ENCODE results near the gene CATSPERZ. TPM values are rescaled to one million over a fixed set of nuclear protein-coding genes. Genes with fewer than 3 reads are reported as not detected.
A peak's percentile ranks its signal among the peaks of the same experiment; 100 is the strongest.

The CATSPERZ gene
- total and polyA plus RNA-seq, 9 of the 15 experiments (the other 6 are each of a cell fraction or from before 2014, with no cell fraction given): 0.86 to 8.5 (median 3.5) TPM

DNA sequence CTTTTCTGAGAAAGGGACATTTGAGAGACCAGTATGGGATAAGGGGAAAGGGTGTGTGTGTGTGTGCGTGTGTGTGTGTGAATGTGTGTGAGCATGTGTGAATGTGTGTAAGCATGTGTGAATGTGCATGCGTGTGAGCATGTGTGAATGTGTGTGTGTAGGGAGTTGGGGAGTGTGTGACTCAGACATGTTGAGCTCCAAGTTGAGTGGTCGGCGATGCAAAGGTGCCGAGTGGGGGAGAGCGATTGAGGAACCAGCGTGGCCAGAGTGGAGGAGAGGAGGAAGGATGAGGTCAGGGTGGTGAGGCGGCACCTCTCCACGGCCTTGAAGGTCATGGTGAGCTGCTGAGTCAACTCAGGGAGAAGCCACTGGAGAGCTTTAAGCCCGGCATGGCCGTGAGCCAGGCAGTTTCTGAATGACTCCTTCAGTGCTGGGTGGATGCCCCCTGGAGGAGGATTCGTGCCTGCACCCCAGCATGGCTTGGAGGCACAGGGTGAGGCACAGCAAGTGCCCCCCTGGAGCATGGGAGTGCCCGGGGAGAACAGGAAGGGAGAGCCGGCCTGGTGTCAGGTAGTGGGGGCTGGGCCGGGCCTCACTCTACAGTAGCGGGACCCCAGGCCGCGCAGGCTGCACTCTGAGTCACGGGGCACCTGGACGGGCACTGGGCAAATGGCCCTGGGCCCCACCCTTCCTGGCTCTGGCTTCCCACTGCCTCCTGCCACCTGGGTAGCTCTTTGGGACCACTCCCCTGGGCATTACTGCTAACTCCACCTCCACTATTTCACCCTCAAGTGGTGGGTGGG, 31.6 kb downstream of the CATSPERZ start (continued):
- TF ChIP-seq, protein P1, sequence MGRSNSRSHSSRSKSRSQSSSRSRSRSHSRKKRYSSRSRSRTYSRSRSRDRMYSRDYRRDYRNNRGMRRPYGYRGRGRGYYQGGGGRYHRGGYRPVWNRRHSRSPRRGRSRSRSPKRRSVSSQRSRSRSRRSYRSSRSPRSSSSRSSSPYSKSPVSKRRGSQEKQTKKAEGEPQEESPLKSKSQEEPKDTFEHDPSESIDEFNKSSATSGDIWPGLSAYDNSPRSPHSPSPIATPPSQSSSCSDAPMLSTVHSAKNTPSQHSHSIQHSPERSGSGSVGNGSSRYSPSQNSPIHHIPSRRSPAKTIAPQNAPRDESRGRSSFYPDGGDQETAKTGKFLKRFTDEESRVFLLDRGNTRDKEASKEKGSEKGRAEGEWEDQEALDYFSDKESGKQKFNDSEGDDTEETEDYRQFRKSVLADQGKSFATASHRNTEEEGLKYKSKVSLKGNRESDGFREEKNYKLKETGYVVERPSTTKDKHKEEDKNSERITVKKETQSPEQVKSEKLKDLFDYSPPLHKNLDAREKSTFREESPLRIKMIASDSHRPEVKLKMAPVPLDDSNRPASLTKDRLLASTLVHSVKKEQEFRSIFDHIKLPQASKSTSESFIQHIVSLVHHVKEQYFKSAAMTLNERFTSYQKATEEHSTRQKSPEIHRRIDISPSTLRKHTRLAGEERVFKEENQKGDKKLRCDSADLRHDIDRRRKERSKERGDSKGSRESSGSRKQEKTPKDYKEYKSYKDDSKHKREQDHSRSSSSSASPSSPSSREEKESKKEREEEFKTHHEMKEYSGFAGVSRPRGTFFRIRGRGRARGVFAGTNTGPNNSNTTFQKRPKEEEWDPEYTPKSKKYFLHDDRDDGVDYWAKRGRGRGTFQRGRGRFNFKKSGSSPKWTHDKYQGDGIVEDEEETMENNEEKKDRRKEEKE (IDR thresholded peaks at IDR 0.05; ENCODE audit: borderline replicate concordance in 1 of 2, control insufficient read depth in 1 of 2, low read depth in 2 of 2, low read length in 1 of 2): no peak
- TF ChIP-seq GTF2A2 (tag; IDR thresholded peaks at IDR 0.05) (no peak), SIN3B (IDR thresholded peaks at IDR 0.05; ENCODE audit: low read depth) (no peak; the same call in 1 of the 2 replicates), ELF1 (tag; IDR thresholded peaks at IDR 0.05) (no peak), FOXK1 (CRISPR knock-in tag; IDR thresholded peaks at IDR 0.05; ENCODE audit: borderline replicate concordance) (no peak), SNRNP70 (optimal IDR thresholded peaks at IDR 0.05; ENCODE audit: low read depth, low read length) (no peak), SMC3 (conservative IDR thresholded peaks at IDR 0.05; ENCODE audit: insufficient read depth, low read depth, low read length) (0 out of 2 replicates have a peak, but pooled peaks have one; percentile 37), STAT5B (CRISPR knock-in tag; IDR thresholded peaks at IDR 0.05) (no peak), ZNF23 (CRISPR knock-in tag; IDR thresholded peaks at IDR 0.05) (no peak), RHOXF2B (CRISPR knock-in tag; conservative IDR thresholded peaks at IDR 0.05) (no peak), EZH2 (IDR thresholded peaks at IDR 0.05; ENCODE audit: borderline replicate concordance, low read depth, low read length) (no peak), LCOR (CRISPR knock-in tag; IDR thresholded peaks at IDR 0.05) (no peak), POLR2AphosphoS2 (IDR thresholded peaks at IDR 0.05; ENCODE audit: low read length) (no peak), CBFB (CRISPR knock-in tag; IDR thresholded peaks at IDR 0.05) (no peak), PPARD (CRISPR knock-in tag; IDR thresholded peaks at IDR 0.05) (no peak), ZNF785 (CRISPR knock-in tag; IDR thresholded peaks at IDR 0.05) (no peak), STAT5A (IDR thresholded peaks at IDR 0.05; ENCODE audit: borderline replicate concordance, low read length) (no peak)
- TF ChIP-seq, protein P2, sequence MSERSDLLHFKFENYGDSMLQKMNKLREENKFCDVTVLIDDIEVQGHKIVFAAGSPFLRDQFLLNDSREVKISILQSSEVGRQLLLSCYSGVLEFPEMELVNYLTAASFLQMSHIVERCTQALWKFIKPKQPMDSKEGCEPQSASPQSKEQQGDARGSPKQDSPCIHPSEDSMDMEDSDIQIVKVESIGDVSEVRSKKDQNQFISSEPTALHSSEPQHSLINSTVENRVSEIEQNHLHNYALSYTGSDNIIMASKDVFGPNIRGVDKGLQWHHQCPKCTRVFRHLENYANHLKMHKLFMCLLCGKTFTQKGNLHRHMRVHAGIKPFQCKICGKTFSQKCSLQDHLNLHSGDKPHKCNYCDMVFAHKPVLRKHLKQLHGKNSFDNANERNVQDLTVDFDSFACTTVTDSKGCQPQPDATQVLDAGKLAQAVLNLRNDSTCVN (CRISPR knock-in tag; IDR thresholded peaks at IDR 0.05): peak; percentile 95
- TF ChIP-seq, protein P3, sequence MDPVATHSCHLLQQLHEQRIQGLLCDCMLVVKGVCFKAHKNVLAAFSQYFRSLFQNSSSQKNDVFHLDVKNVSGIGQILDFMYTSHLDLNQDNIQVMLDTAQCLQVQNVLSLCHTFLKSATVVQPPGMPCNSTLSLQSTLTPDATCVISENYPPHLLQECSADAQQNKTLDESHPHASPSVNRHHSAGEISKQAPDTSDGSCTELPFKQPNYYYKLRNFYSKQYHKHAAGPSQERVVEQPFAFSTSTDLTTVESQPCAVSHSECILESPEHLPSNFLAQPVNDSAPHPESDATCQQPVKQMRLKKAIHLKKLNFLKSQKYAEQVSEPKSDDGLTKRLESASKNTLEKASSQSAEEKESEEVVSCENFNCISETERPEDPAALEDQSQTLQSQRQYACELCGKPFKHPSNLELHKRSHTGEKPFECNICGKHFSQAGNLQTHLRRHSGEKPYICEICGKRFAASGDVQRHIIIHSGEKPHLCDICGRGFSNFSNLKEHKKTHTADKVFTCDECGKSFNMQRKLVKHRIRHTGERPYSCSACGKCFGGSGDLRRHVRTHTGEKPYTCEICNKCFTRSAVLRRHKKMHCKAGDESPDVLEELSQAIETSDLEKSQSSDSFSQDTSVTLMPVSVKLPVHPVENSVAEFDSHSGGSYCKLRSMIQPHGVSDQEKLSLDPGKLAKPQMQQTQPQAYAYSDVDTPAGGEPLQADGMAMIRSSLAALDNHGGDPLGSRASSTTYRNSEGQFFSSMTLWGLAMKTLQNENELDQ (CRISPR knock-in tag; IDR thresholded peaks at IDR 0.05; ENCODE audit: borderline replicate concordance): no peak
- TF ChIP-seq, protein P4, sequence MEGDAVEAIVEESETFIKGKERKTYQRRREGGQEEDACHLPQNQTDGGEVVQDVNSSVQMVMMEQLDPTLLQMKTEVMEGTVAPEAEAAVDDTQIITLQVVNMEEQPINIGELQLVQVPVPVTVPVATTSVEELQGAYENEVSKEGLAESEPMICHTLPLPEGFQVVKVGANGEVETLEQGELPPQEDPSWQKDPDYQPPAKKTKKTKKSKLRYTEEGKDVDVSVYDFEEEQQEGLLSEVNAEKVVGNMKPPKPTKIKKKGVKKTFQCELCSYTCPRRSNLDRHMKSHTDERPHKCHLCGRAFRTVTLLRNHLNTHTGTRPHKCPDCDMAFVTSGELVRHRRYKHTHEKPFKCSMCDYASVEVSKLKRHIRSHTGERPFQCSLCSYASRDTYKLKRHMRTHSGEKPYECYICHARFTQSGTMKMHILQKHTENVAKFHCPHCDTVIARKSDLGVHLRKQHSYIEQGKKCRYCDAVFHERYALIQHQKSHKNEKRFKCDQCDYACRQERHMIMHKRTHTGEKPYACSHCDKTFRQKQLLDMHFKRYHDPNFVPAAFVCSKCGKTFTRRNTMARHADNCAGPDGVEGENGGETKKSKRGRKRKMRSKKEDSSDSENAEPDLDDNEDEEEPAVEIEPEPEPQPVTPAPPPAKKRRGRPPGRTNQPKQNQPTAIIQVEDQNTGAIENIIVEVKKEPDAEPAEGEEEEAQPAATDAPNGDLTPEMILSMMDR (IDR thresholded peaks at IDR 0.05 in 2 of 3, conservative IDR thresholded peaks at IDR 0.05 in 1 of 3; ENCODE audit: insufficient read depth in 2 of 3, low read depth in 1 of 3, low read length in 3 of 3): peak; percentile 75 to 79 (median 78)
